DND-41 (cell line): ENCODE results near the gene SHC4.

Experiments used
- EZH2 ChIP-seq: IDR thresholded peaks from 3 replicates; pipeline ENCODE4 v1.6.1; 2012; ENCODE audit warnings: borderline replicate concordance, low read depth, mild to moderate bottlenecking, moderate library complexity, low read length, inconsistent platforms; ENCODE audit not compliant: severe bottlenecking
- TF ChIP-seq, protein P1 (sequence below): IDR thresholded peaks from 2 replicates; pipeline ENCODE4 v1.5.1; 2012; ENCODE audit warnings: borderline replicate concordance, low read length, moderate library complexity, mild to moderate bottlenecking; ENCODE audit not compliant: poor library complexity, severe bottlenecking; ENCODE audit errors: extremely low read depth

DNA sequence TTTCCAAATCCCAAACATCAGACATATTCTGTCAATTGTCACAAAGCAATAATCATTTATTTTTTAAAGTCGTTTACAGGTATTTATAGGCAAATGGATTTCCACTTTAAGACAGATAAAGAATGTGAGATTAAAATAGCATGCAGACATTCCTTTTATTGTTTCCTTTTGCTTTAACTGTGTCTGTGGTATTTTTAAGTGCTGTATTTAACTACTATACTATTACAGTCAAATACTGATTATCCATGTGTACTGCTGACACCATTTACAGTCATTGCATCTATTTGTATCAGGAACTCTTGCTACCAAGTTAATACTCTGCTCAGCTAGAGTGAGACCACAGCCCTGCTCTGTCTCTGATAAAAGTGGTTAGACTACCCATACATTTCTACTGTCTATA is 140.0 kb downstream of the SHC4 start:
- no peak for TF ChIP-seq EZH2
- TF ChIP-seq, protein P1, sequence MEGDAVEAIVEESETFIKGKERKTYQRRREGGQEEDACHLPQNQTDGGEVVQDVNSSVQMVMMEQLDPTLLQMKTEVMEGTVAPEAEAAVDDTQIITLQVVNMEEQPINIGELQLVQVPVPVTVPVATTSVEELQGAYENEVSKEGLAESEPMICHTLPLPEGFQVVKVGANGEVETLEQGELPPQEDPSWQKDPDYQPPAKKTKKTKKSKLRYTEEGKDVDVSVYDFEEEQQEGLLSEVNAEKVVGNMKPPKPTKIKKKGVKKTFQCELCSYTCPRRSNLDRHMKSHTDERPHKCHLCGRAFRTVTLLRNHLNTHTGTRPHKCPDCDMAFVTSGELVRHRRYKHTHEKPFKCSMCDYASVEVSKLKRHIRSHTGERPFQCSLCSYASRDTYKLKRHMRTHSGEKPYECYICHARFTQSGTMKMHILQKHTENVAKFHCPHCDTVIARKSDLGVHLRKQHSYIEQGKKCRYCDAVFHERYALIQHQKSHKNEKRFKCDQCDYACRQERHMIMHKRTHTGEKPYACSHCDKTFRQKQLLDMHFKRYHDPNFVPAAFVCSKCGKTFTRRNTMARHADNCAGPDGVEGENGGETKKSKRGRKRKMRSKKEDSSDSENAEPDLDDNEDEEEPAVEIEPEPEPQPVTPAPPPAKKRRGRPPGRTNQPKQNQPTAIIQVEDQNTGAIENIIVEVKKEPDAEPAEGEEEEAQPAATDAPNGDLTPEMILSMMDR, result no peak
